ENCODE data around the gene KIR3DL2.
"Not testable (repeated sequence)": the region's sequence is repeated elsewhere in the genome, so short reads cannot be mapped to it uniquely, and the experiment has no call there.

- TF ChIP-seq CTCF (IDR thresholded peaks at IDR 0.05; ENCODE audit: low read length); EZH2 (optimal IDR thresholded peaks at IDR 0.05; ENCODE audit: low read depth, low read length); EZH2phosphoT487 (IDR thresholded peaks at IDR 0.05; ENCODE audit: low read length): not testable (repeated sequence)
These were observed 13.2 kb downstream of the KIR3DL2 start for GRCh38 chr19:54863459-54863858.

Measured in MM.1S (cell line).